Loucy (cell line): ENCODE results near the gene FKBP1B.

Experiments
- EZH2phosphoT487 ChIP-seq: fragments of 200-600 bp; IDR thresholded peaks from 2 replicates; pipeline ENCODE4 v1.6.1; 2018; ENCODE audit warnings: antibody characterized with exemption, mild to moderate bottlenecking, moderate library complexity, borderline replicate concordance
- TF ChIP-seq, protein P1 (sequence below): fragments of 200-600 bp; sonication (generic); conservative IDR thresholded peaks from 2 replicates; pipeline ENCODE4 v1.5.1; 2014; ENCODE audit warnings: mild to moderate bottlenecking, antibody characterized with exemption, low read length

DNA sequence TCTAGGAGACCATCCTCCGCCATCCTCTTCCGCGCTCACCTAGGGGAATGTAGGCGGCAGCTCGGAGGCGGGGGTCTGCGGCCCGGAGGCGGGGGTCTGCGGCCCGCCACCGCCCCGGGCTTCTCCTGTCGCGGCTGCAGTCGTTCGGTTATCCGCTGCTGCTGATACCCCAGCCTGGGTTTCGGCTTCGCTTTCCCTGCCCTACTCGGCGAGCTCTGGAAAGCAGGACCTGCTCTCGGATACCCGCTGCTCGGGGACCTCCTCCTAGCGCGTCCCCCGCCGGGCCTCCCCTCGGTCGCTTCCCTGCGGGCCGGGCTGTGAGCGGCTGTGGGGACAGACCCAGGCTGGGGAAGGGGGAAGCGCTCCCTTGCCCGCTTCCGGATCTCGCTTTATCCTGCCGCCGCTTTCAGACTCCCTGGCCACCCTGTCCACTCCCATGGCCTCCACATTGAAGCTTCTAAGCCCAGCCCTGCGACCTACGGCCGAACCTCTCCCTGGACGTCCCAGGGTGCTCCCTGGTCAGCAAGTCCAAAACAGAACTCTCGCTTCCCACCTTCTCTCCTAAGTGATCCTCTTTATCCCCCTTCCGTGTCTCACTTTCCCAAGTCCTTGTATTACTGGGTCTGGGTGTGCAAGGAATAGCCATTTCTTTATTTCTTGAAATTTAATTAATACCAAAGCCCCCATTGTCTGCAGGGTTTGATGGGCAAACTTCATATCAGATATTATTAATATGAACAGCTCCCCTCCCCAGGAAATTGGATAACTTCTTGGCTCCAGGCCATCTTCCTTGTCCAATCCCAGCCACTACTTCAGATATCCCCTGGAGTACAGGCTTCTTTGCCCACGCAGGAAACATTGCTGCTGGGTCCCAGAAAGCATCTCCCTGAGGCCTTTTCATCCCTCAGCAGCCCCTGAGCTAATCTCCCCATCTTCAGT, 769 bp downstream of the FKBP1B start:
- TF ChIP-seq, protein P1, sequence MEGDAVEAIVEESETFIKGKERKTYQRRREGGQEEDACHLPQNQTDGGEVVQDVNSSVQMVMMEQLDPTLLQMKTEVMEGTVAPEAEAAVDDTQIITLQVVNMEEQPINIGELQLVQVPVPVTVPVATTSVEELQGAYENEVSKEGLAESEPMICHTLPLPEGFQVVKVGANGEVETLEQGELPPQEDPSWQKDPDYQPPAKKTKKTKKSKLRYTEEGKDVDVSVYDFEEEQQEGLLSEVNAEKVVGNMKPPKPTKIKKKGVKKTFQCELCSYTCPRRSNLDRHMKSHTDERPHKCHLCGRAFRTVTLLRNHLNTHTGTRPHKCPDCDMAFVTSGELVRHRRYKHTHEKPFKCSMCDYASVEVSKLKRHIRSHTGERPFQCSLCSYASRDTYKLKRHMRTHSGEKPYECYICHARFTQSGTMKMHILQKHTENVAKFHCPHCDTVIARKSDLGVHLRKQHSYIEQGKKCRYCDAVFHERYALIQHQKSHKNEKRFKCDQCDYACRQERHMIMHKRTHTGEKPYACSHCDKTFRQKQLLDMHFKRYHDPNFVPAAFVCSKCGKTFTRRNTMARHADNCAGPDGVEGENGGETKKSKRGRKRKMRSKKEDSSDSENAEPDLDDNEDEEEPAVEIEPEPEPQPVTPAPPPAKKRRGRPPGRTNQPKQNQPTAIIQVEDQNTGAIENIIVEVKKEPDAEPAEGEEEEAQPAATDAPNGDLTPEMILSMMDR: no peak
- TF ChIP-seq EZH2phosphoT487: no peak
